ENCODE data around the gene ENTPD6.
"Not testable (repeated sequence)": the region's sequence is repeated elsewhere in the genome, so short reads cannot be mapped to it uniquely, and the experiment has no call there.

The ENTPD6 gene

DNA sequence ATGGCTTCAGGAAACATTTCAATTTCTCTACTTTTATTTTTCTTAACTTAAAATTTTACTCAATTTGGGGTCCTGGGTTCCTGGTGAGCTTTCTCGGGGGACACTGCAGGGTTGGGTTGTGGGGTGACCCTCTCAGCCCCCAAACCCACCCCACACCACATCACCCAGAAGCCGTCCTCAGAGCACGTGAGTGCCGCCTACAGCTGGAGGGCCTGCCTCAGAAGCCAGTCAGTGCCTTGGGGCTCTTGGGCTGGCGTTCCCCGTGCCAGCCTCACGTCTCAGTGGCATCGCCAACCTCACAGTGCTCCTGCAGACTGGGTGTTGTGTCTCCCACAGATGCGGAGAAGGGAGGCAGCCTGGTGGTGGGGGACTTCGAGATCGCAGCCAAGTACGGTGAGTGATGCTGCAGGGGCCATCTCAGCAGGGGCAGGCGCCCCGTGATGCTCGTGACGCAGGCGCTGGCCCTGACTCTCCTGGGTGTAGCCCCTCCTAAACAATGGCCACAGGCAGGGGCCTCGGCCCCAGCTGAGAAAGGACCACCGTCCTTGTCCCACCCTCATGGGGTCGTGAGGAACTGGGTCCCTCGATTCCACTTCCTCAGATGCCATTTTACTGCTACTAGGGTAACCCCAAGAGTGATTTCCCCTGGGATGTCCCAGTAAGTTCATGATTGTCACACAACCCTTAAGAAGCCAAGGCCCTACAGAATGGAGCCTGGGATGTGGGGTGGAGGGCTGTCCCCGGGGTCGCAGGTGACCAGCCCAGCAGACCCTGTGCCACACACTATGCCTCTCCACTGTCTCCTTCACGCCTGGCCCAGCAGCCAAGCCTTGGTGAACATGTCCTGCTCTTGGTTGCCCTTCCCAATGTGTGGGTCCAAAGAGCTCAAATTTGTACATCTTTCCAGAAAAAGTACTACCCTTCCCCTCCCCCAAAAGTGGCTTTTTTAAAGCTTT lies 28.5 kb downstream of the ENTPD6 start:
- DNase-seq (ENCODE audit: low read depth, low spot score): no peak

DNA sequence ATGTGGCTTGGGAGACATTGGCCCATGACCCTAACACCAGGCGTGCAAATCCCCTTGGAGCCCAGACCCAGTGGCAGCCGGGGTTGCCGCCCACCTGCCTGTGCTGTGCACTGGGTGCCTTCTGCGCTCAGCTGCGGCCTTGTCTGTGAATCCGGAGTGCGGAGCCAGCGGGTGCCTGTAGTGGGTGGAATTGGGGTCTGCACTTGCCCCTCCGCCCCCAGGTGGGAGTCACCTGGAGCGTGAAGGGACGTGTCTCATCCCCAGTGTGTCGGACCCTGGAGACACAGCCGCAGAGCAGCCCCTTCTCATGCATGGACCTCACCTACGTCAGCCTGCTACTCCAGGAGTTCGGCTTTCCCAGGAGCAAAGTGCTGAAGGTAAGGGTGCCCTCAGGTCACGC lies 29.4 kb downstream of the ENTPD6 start:
- DNase-seq (ENCODE audit: low read depth, low spot score): no peak

DNA sequence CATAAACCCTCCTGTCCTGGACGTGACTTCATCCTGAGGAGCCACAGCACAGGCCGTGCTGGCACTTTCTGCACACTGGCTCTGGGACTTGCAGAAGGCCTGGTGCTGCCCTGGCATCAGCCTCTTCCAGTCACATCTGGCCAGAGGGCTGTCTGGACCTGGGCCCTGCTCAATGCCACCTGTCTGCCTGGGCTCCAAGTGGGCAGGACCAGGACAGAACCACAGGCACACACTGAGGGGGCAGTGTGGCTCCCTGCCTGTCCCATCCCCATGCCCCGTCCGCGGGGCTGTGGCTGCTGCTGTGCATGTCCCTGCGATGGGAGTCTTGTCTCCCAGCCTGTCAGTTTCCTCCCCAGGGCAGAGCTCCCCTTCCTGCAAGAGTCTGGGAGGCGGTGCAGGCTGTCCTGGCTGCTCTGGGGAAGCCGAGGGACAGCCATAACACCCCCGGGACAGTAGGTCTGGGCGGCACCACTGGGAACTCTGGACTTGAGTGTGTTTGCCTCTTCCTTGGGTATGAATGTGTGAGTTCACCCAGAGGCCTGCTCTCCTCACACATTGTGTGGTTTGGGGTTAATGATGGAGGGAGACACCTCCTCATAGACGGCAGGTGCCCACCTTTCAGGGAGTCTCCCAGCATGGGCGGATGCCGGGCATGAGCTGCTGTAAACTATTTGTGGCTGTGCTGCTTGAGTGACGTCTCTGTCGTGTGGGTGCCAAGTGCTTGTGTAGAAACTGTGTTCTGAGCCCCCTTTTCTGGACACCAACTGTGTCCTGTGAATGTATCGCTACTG lies 30.3 kb downstream of the ENTPD6 start:
- no peak for DNase-seq (ENCODE audit: low read depth, low spot score)

DNA sequence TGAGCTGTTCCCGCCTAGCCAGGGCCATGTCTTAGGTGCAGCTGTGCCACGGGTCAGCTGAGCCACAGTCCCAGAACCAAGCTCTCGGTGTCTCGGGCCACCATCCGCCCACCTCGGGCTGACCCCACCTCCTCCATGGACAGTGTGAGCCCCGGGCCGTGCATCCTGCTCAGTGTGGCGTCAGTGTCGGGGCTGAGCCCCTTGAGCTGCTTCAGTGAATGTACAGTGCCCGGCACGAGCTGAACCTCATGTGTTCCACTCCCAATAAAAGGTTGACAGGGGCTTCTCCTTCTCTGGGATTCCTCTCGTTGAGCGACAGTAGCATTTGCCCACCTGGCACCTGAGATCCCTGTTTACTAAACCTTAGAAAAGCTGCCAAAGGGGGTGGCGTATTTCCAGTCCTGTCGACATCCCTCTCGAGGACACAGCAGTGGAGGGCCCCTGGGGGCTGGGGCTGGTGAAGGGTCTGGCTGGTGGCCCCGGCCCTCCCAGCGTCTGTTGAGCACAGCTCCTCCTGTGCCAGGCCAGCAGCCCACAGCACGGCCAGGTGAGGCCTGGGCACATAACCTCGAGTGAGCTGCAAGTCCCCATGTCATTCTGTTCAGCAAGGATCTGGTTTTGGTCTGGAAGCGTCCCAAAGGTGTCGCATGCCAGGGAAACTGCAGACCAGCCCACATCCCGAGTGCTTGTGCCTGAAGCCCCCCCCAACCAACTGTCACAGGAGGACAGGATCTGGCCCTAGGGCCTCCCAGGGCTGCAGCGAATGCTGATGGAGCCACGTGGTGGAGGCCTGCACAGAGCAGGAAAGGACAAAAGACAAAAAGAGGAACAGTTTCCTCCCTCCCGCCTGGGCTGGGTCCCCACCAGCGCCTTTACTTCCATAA lies 31.2 kb downstream of the ENTPD6 start:
- DNase-seq (ENCODE audit: low read depth, low spot score): no peak

DNA sequence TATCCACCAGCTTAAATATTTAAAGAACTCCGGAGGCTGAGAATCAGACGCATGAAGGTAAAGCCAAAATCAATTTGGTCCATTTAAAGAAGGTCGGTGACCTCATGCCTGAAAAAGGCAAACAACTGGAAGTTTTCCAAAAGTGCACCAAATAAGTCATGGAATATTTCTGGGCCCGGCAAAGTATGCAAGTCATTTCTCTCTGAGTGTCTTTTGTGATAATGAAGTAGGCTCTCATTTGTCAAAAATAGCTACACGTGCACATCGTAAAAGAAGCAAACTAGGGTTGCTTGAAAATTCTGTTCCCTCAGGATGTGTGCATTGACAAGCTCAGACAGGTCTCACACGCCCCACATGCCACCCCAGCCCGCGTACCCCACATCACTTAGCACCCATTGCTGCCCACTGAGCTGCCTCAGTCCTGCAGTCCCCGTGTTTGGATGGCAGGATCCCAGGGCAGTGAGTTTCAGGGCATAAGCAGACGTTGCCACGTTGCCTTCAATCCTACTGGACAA lies 31.9 kb downstream of the ENTPD6 start:
- no peak for DNase-seq (ENCODE audit: low read depth, low spot score)

DNA sequence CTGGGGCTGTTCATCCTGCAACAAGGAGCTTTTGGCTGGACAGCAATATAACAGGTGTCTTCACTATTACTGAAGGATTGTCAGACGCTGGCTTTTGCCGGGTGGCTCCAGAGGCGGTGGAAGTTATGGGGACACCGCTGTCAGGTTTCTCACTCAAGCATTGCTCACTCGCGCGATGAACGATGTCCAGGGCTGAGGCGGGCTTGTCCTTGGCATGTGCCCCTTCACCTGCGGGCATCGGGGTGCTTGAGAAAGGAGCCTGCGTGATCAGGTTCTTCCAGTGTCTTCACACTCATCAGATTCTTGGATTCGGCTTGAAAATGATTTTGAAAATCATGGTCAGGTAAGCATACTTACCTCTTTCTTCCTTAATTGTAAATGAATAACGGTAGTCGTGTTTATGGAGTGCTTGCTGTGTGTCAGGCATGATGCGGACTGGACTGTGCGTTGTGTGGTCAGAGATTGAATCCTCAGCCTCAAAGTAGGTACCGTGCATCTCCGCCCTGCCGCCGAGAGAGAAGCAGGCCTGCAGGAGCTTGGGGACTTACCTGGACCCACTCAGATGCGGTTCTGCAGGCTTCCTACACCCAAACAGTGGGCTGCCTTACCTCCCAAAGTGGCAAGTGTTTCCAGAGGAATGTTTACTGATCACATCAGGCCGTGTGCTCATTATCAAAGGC lies 34.1 kb downstream of the ENTPD6 start:
- no peak for DNase-seq (ENCODE audit: low read depth, low spot score)

DNA sequence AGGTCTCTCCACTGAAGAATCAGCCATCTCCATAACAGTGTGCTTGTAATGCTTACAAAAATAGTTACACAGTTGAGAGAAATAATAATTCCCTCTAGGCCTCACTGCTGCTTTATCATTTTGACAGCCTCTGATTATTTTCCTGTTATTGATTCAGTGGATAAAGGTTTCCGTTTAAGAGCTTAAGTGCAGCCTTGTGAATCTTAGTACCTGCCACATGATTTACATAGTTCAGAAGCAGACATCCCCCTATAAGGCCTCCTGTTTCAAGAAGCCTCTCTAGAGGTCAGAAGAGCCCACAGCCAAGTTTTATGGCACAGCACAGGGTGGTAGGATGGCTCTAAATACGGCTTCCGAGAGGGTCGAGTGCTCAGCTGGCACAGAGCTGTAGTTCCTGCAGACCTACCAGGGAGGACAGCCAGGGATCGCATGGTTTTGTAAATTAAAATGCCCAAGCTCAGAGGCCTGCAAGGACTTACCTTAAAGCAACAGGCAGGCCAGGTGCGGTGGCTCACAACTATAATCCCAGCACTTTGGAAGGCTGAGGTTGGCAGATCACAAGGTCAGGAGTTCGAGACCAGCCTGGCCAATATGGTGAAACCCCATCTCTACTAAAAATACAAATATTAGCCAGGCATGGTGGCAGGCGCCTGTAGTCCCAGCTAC lies 34.8 kb downstream of the ENTPD6 start:
- no peak for DNase-seq (ENCODE audit: low read depth, low spot score)

DNA sequence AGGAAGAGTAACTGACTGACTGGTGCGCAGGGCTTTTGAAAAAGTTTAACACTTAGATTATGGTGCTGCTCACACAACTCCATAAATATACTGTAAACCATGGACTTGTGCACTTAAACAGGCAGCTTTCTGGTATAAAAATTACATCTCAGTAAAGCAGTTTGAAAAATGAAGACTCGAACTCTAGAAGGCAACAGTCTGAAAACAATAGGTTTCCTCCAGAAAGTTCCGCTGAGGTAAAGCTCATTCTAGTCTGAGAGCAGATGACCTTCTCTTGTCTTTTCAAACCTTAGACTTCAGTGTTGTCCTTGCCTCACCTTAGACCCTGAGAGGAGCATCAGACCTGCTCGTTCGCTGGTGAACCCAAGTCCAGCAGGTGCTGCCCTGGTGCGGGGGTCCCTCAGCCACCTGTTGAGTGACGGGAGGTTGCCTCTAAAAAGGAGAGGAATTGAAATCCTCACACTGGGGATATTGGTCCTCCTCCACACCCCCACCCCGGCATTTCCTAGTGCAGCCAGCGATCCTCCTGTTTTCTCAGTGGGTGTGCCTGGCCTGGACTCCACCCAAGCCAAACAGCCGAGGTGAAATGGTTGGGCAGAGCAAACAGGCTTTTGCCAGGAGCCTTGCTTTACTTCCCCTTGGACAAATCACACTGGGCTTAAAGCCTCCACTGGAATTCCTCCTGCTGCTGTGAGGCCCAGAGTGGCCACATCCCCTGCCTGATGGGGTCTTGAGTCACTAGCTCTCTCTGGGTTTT lies 37.7 kb downstream of the ENTPD6 start:
- peak; percentile 74 for DNase-seq (ENCODE audit: low read depth, low spot score)

DNA sequence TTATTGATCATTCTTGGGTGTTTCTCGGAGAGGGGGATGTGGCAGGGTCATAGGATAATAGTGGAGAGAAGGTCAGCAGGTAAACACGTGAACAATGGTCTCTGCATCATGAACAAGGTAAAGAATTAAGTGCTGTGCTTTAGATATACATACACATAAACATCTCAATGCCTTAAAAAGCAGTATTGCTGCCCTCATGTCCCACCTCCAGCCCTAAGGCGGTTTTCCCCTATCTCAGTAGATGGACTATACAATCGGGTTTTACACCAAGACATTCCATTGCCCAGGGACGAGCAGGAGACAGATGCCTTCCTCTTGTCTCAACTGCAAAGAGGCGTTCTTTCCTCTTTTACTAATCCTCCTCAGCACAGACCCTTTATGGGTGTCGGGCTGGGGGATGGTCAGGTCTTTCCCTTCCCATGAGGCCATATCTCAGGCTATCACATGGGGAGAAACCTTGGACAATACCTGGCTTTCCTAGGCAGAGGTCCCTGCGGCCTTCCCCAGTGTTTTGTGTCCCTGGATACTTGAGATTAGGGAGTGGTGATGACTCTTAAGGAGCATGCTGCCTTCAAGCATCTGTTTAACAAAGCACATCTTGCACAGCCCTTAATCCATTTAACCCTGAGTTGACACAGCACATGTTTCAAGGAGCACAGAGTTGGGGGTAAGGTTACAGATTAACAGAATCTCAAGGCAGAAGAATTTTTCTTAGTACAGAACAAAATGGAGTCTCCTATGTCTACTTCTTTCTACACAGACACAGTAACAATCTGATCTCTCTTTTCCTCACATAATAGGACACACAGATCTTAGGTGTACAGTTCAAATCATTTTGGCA lies 38.7 kb downstream of the ENTPD6 start:
- not testable (repeated sequence) for DNase-seq (ENCODE audit: low read depth, low spot score)

DNA sequence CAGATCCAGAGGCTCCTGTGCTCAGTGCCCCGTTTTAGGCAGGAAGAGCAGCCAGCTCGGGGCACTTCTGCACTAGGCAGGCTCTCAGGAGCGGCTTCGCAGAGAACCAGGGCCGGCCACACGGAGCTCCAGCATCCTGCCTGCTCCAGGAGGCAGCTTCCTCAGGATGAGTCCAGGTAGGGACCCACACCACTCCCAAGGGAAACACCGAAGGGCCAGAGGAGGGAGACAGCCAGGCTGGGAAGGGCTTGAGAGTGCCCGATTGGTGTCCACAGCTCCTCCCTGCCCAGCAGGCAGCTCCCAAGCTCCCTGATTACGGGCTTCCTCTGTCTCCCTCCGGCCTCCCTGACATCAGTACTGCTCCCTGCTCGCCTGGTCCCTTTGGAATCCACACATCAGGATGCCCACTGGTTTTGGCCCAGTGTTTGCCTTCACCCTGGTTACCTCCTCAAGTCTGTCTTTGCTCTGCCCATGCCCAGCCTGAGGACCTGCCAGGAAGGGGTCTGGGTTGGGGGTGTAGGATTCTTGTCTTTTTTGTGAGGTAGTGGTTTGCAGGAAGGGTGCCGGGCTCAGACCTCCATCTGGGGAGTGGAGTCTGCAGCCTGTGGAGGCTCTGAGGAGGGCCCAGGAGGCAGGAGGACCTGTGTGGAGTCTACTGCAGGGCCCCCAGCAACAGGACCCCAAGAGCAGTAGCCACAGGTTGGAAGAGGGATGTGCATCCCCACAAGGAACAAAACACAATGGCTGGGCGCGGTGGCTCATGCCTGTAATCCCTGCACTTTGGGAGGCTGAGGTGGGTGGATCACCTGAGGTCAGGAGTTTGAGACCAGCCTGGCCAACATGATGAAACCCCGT lies 41.2 kb downstream of the ENTPD6 start:
- no peak for DNase-seq (ENCODE audit: low read depth, low spot score)

DNA sequence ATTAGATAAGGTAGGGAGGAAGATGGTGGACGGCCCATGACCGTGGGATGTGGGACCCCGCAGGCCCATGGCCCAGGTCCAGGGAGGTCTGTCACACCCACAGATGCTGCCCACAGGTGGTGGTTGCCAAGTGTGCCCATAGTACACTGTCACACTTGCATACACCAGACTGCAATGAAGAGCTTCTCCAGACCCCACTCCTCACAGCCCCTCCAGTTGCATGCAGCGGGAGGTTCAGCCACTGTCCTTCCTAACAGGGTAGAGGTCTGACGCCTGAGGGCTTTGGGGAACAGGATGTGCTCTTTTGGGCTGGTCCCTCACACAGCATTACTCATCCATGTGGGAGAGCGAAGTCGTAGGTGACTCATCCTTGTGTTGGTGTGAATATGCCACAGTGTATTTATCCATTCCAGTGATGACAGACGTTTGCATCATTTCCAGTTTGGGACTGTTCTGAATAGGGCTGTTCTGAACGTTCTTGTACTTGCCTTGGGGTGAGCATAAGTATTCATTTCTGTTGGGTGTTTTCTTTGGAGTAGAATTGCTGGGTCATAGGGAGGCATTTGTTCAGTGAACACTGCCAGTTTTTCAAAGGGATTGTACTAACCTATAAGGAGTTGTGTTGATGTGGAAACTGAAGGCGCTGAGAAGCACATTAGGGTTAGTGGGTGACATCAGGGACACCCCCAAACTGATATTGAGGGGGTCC lies 42.3 kb downstream of the ENTPD6 start:
- no peak for DNase-seq (ENCODE audit: low read depth, low spot score)

DNA sequence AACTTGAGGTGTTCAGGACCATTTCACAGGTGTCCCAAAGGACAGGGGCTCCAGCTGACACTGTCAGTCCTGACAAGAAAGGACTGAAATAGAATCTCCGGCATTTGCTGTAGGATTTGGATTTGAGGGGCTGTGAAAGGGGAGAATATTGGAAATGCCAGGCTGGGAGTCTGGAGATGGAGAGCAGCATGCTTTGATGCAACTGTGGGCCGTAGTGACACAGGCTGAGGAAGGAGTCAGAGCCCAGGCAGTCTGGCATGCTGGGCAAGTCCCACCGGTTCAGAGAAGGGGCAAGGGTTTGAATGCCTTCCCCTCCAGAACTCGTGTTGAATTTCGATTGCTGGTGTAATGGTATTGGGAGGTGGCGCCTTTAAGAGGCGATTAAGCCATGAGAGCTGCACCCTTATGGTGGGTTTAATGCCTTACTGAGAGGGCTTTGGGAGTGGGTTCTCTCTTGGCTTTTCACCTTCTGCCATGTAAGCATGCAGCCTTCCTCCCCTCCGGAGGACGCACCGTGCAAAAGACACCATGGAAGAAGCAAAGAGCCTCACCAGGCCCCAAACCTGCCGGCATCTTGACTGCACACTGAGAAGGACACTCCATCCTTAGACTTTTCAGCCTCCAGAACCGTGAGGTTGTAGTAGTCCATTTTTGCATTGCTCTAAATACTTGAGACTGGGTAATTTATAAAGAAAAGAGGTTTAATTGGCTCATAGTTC lies 43.0 kb downstream of the ENTPD6 start:
- no peak for DNase-seq (ENCODE audit: low read depth, low spot score)

DNA sequence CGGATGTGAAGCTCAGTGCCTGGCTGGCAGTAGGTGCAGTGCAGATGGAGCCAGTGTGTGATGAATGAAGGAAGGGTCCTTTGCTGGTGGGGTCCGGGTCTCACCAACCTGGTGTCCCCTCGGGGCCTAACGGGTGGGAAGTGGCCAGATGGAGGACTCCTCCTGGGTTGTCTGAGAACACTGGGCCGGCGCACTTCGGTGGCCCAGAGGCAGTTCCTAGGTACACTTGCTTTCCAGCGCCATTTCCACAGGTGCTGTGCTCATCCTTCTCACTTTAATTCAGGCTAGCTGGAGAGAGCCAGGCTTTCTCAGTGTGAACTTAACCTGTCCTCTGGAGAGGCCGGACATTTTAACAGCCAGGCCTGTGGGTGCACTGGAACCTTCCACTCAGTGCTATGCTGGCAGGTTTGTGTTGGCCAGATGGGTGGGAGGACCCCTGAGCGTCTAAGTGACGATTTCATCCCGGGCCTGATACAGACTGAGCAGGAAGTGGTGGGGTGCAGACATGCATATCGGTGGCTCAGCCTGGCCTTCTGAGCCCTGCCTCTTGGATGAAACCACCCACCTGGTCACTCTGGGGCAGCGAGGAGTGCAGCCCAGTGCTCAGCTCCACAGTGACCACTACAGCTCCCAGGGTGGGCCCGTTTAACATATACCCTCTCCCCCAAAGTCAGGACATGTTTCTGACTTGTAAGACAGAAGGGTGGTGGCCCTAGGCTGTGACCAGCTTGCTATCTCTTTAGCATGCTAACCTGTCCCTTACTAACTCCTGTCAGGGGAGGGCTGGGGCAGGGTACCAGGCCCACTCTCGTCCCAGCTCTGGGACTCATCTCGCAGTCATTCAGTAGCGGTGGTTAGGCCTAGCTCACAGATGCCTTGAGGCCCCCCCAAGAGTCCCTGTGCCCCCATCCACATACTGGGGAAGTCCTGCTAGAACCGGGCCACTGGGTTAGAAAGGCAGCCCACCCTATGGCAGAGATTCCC lies 44.2 kb downstream of the ENTPD6 start:
- no peak for DNase-seq (ENCODE audit: low read depth, low spot score)

DNA sequence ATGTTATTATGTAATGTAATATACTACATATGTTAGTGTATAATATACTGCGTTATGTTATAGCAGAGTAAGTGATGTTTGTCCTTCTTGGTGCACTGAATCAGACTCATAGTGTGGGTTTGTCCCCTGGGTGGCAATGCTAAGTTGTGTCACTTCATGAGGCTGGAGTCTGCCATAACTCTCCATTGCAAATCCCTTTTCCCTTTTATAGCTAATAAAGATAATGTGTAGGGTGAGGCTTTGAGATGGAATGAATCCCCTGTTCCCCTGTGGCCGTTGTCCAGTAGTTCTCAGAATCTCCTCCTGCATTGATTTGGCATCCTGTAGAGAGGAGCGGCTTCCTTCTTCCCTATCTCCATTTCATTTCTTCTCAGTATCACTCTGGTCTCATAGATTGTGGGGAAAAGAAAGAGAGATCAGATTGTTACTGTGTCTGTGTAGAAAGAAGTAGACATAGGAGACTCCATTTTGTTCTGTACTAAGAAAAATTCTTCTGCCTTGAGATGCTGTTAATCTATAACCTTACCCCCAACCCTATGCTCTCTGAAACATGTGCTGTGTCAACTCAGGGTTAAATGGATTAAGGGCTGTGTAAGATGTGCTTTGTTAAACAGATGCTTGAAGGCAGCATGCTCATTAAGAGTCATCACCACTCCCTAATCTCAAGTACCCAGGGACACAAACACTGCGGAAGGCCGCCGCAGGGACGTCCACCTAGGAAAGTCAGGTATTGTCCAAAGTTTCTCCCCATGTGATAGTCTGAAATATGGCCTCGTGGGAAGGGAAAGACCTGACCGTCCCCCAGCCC lies 45.5 kb downstream of the ENTPD6 start:
- not testable (repeated sequence) for DNase-seq (ENCODE audit: low read depth, low spot score)

DNA sequence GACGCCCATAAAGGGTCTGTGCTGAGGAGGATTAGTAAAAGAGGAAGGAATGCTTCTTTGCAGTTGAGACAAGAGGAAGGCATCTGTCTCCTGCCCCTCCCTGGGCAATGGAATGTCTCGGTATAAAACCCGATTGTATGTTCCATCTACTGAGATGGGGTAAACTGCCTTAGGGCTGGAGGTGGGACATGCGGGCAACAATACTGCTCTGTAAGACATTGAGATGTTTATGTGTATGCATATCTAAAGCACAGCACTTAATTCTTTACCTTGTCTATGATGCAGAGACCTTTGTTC lies 46.1 kb downstream of the ENTPD6 start:
- DNase-seq (ENCODE audit: low read depth, low spot score): not testable (repeated sequence)

All from ELF-1 (cell line).